ENCODE results near the gene ATP10D.

- TF ChIP-seq CTCF (IDR thresholded peaks at IDR 0.05; ENCODE audit: low read depth, low read length) (no peak), POLR2A (IDR thresholded peaks at IDR 0.05; ENCODE audit: extremely low read depth, insufficient read length) (no peak)
Measured at GRCh38 chr4:47551682-47552081, 66.6 kb downstream of the ATP10D start.

Data from NB4 (cell line).